K562 (cell line): ENCODE measurements around the gene TOM1L2.

ENCODE experiments used
- CC2D1A ChIP-seq: fragments of 450-650 bp; IDR thresholded peaks from 2 replicates; pipeline ENCODE4 v1.6.1; 2017; ENCODE audit warnings: mild to moderate bottlenecking
- HEY1 ChIP-seq: fragments of 250-450 bp; sonication (Bioruptor Pico); IDR thresholded peaks from 2 replicates; pipeline ENCODE4 v1.5.0; 2020; ENCODE audit warnings: mild to moderate bottlenecking, moderate library complexity, borderline replicate concordance
- HOXB6 ChIP-seq: fragments of 250-450 bp; sonication (Bioruptor Pico); IDR thresholded peaks from 2 replicates; pipeline ENCODE4 v1.5.1; 2022; ENCODE audit warnings: mild to moderate bottlenecking, borderline replicate concordance
- SIX5 ChIP-seq, 2 experiments: IDR thresholded peaks; 2 replicates each; pipeline ENCODE4 v1.6.1; 2011; ENCODE audit warnings: low read length in 2 of 2, borderline replicate concordance in 1 of 2, low read depth in 1 of 2, mild to moderate bottlenecking in 1 of 2, moderate library complexity in 1 of 2; ENCODE audit not compliant: insufficient read depth in 1 of 2
- TF ChIP-seq, protein P1 (sequence below), 2 experiments: IDR thresholded peaks; 2 replicates each; pipeline ENCODE4 v1.6.1; 2012; ENCODE audit warnings: improper control_type of control experiment in 2 of 2, low read depth in 2 of 2, low read length in 2 of 2, borderline replicate concordance in 1 of 2

- TF ChIP-seq, protein P1, sequence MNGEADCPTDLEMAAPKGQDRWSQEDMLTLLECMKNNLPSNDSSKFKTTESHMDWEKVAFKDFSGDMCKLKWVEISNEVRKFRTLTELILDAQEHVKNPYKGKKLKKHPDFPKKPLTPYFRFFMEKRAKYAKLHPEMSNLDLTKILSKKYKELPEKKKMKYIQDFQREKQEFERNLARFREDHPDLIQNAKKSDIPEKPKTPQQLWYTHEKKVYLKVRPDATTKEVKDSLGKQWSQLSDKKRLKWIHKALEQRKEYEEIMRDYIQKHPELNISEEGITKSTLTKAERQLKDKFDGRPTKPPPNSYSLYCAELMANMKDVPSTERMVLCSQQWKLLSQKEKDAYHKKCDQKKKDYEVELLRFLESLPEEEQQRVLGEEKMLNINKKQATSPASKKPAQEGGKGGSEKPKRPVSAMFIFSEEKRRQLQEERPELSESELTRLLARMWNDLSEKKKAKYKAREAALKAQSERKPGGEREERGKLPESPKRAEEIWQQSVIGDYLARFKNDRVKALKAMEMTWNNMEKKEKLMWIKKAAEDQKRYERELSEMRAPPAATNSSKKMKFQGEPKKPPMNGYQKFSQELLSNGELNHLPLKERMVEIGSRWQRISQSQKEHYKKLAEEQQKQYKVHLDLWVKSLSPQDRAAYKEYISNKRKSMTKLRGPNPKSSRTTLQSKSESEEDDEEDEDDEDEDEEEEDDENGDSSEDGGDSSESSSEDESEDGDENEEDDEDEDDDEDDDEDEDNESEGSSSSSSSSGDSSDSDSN (IDR thresholded peaks at IDR 0.05; ENCODE audit: borderline replicate concordance in 1 of 2, low read depth in 2 of 2, low read length in 2 of 2): no peak
- TF ChIP-seq CC2D1A: no peak
- no peak for TF ChIP-seq SIX5 (IDR thresholded peaks at IDR 0.05; ENCODE audit: borderline replicate concordance in 1 of 2, insufficient read depth in 1 of 2, low read depth in 1 of 2, low read length in 2 of 2)
- TF ChIP-seq HEY1 (CRISPR knock-in tag): no peak
- TF ChIP-seq HOXB6 (CRISPR knock-in tag): no peak
These were observed 28.0 kb downstream of the TOM1L2 start for GRCh38 chr17:17944242-17944641.
